HS-27A (cell line): ENCODE data around the gene TTLL11.
"Not testable (repeated sequence)": the region's sequence is repeated elsewhere in the genome, so short reads cannot be mapped to it uniquely, and the experiment has no call there.

Source experiments
- DNase-seq: peaks from one replicate; pipeline ENCODE4 v3.0.0-alpha.2; 2012; ENCODE audit warnings: low read depth, missing footprints

Gene TTLL11

GRCh38 chr9:121906074-121906870 is 186.8 kb downstream of the TTLL11 start:
- no peak for DNase-seq

GRCh38 chr9:121902461-121903135 is 190.5 kb downstream of the TTLL11 start:
- peak; percentile 77 for DNase-seq

- DNase-seq = no peak
Observed at GRCh38 chr9:121901616-121902015, 191.5 kb downstream of the TTLL11 start.

GRCh38 chr9:121900163-121900562 is 192.9 kb downstream of the TTLL11 start:
- no peak for DNase-seq

GRCh38 chr9:121898856-121899255 is 194.3 kb downstream of the TTLL11 start:
- no peak for DNase-seq

- no peak for DNase-seq
Observed at GRCh38 chr9:121897140-121897539, 196.0 kb downstream of the TTLL11 start.

- no peak for DNase-seq
Observed at GRCh38 chr9:121896545-121896943, 196.6 kb downstream of the TTLL11 start.

- no peak for DNase-seq
Observed at GRCh38 chr9:121895818-121896544, 197.1 kb downstream of the TTLL11 start.

GRCh38 chr9:121895358-121895757 is 197.8 kb downstream of the TTLL11 start:
- DNase-seq = no peak

GRCh38 chr9:121894380-121894779 is 198.7 kb downstream of the TTLL11 start:
- not testable (repeated sequence) for DNase-seq

- DNase-seq = no peak
Observed at GRCh38 chr9:121893786-121894185, 199.3 kb downstream of the TTLL11 start.

- DNase-seq = no peak
Observed at GRCh38 chr9:121892706-121893105, 200.4 kb downstream of the TTLL11 start.

- no peak for DNase-seq
Observed at GRCh38 chr9:121890746-121891145, 202.4 kb downstream of the TTLL11 start.

GRCh38 chr9:121889990-121890563 is 203.0 kb downstream of the TTLL11 start:
- DNase-seq = no peak

GRCh38 chr9:121888438-121888775 is 204.7 kb downstream of the TTLL11 start:
- DNase-seq = no peak

GRCh38 chr9:121887553-121888437 is 205.3 kb downstream of the TTLL11 start:
- no peak for DNase-seq

GRCh38 chr9:121886759-121887485 is 206.2 kb downstream of the TTLL11 start:
- DNase-seq = no peak

- no peak for DNase-seq
Observed at GRCh38 chr9:121885345-121885901, 207.7 kb downstream of the TTLL11 start.

GRCh38 chr9:121884057-121884541 is 209.0 kb downstream of the TTLL11 start:
- no peak for DNase-seq
